Nephron (organoid): ENCODE results near the gene KLHL1.
A peak's percentile ranks its signal among the peaks of the same experiment; 100 is the strongest.

Source experiments
- H3K27ac Mint-ChIP-seq, 3 experiments: 2 replicates each; pipeline ENCODE4 v1.8.0; 2020; ENCODE audit warnings: mixed read lengths in 3 of 3, mild to moderate bottlenecking in 2 of 3, moderate library complexity in 1 of 3
- H3K27me3 Mint-ChIP-seq: 2 replicates; pipeline ENCODE4 v1.8.0; 2021; ENCODE audit warnings: low read depth, mild to moderate bottlenecking, moderate library complexity, mixed read lengths
- H3K36me3 Mint-ChIP-seq: 2 replicates; pipeline ENCODE4 v1.8.0; 2020; ENCODE audit warnings: low read depth, mixed read lengths
- H3K4me1 Mint-ChIP-seq: 2 replicates; pipeline ENCODE4 v1.8.0; 2020; ENCODE audit warnings: mixed read lengths
- H3K4me3 Mint-ChIP-seq, 3 experiments: 2 replicates each; pipeline ENCODE4 v1.8.0; 2020; ENCODE audit warnings: mild to moderate bottlenecking in 3 of 3, mixed read lengths in 3 of 3, moderate library complexity in 2 of 3
- H3K9me3 Mint-ChIP-seq: 2 replicates; pipeline ENCODE4 v1.8.0; 2020; ENCODE audit warnings: mixed read lengths
- CTCF ChIP-seq, 3 experiments: fragments of 200-600 bp; sonication (generic); IDR thresholded peaks; one replicate each; pipeline ENCODE4 v1.5.0; 2021; ENCODE audit warnings: antibody characterized with exemption in 3 of 3; ENCODE audit not compliant: unreplicated experiment in 3 of 3

Gene KLHL1

GRCh38 chr13:69956349-69956748, 151.9 kb downstream of the KLHL1 start:
- no peak overlapping the region for H3K4me3 Mint-ChIP-seq
- no peaks in the 10 kb centered on the region for H3K27me3 Mint-ChIP-seq

GRCh38 chr13:69955271-69955670, 153.0 kb downstream of the KLHL1 start:
- Mint-ChIP-seq H3K27ac (no peak overlapping the region), H3K4me3 (no peak overlapping the region), H3K27me3 (no peaks in the 10 kb centered on the region), H3K36me3 (no peaks in the 10 kb centered on the region), H3K9me3 (no peaks in the 10 kb centered on the region), H3K4me1 (peaks cover 10% of the 10 kb centered on the region)
- TF ChIP-seq CTCF (IDR thresholded peaks at IDR 0.05; ENCODE audit: unreplicated experiment in 3 of 3), result no peak

More at GRCh38 chr13:69956349-69956748, 151.9 kb downstream of the KLHL1 start:
- no peak overlapping the region for H3K27ac Mint-ChIP-seq
- H3K9me3 Mint-ChIP-seq, result no peaks in the 10 kb centered on the region
- peaks cover 10% of the 10 kb centered on the region for H3K4me1 Mint-ChIP-seq
- no peaks in the 10 kb centered on the region for H3K36me3 Mint-ChIP-seq
- no peak for TF ChIP-seq CTCF (IDR thresholded peaks at IDR 0.05; ENCODE audit: unreplicated experiment in 3 of 3)

- Mint-ChIP-seq H3K36me3 (no peaks in the 10 kb centered on the region), H3K27ac (no peak overlapping the region), H3K9me3 (no peaks in the 10 kb centered on the region), H3K27me3 (no peaks in the 10 kb centered on the region), H3K4me1 (peaks cover 13% of the 10 kb centered on the region), H3K4me3 (no peak overlapping the region)
- no peak for TF ChIP-seq CTCF (IDR thresholded peaks at IDR 0.05; ENCODE audit: unreplicated experiment in 3 of 3)
Measured at GRCh38 chr13:69951412-69951811, 156.8 kb downstream of the KLHL1 start.

- Mint-ChIP-seq H3K27me3 (no peaks in the 10 kb centered on the region), H3K4me3 (no peak overlapping the region), H3K36me3 (no peaks in the 10 kb centered on the region), H3K27ac (peak overlapping the region in 1 of 3 experiments; percentile 73), H3K4me1 (peaks cover 13% of the 10 kb centered on the region), H3K9me3 (no peaks in the 10 kb centered on the region)
- TF ChIP-seq CTCF (IDR thresholded peaks at IDR 0.05; ENCODE audit: unreplicated experiment in 3 of 3), result no peak
Measured at GRCh38 chr13:69950160-69950559, 158.1 kb downstream of the KLHL1 start.

- H3K4me3 Mint-ChIP-seq, result no peak overlapping the region
- H3K4me1 Mint-ChIP-seq, result peaks cover 13% of the 10 kb centered on the region
- peaks cover 4% of the 10 kb centered on the region for H3K9me3 Mint-ChIP-seq
- TF ChIP-seq CTCF (IDR thresholded peaks at IDR 0.05; ENCODE audit: unreplicated experiment in 3 of 3), result no peak
- H3K36me3 Mint-ChIP-seq, result no peaks in the 10 kb centered on the region
- H3K27me3 Mint-ChIP-seq, result no peaks in the 10 kb centered on the region
- H3K27ac Mint-ChIP-seq, result peak overlapping the region; percentile 78 to 84 (median 79)
Measured at GRCh38 chr13:69948016-69948415, 160.2 kb downstream of the KLHL1 start.

- no peaks in the 10 kb centered on the region for H3K36me3 Mint-ChIP-seq
- peak overlapping the region; percentile 78 to 84 (median 79) for H3K27ac Mint-ChIP-seq
- H3K4me3 Mint-ChIP-seq, result no peak overlapping the region
- peaks cover 4% of the 10 kb centered on the region for H3K9me3 Mint-ChIP-seq
- no peaks in the 10 kb centered on the region for H3K27me3 Mint-ChIP-seq
- H3K4me1 Mint-ChIP-seq, result peaks cover 13% of the 10 kb centered on the region
- no peak for TF ChIP-seq CTCF (IDR thresholded peaks at IDR 0.05; ENCODE audit: unreplicated experiment in 3 of 3)
Measured at GRCh38 chr13:69947582-69947981, 160.7 kb downstream of the KLHL1 start.
